ENCODE measurements around the gene PTBP3. TPM values are rescaled to one million over a fixed set of nuclear protein-coding genes. Genes with fewer than 3 reads are reported as not detected.

Gene PTBP3
- total and polyA plus RNA-seq, 2 of the 13 experiments (the other 11 are each of a cell fraction or from before 2014, with no cell fraction given): 52.8 to 61.1 TPM

GRCh38 chr9:112341730-112342129, 8.3 kb upstream of the PTBP3 start:
- no peaks in the 10 kb centered on the region for H3K36me3 ChIP-seq (replicated peaks in 1 of 2; ENCODE audit: control insufficient read depth in 1 of 2, insufficient read depth in 2 of 2, low read length in 2 of 2)
- peaks cover 48% of the 10 kb centered on the region for H3K4me1 ChIP-seq (ENCODE audit: insufficient read depth, low read length)
- intact Hi-C loops (cut with micrococcal nuclease; ENCODE audit: unreplicated experiment): no loop called here
- no peaks in the 10 kb centered on the region for H3K9me3 ChIP-seq (ENCODE audit: low read length)
- no peaks in the 10 kb centered on the region for H4K20me1 ChIP-seq (ENCODE audit: insufficient read depth, low read length)
- CTCF ChIA-PET (ENCODE audit: low intra/inter-chr PET ratio, low total read pairs): no interaction called here
- in situ Hi-C loops (cut with HindIII; ENCODE audit: extremely low pct_ligation_motif_present, low pct_unique_long_range_greater_than_20kb): no loop called here
- peak overlapping the region; percentile 50 for H3K27ac ChIP-seq (ENCODE audit: extremely low read length, insufficient read depth, low read length)
- H2AFZ ChIP-seq (ENCODE audit: low read length): no peak overlapping the region
- no peak overlapping the region for H3K9ac ChIP-seq (ENCODE audit: insufficient read depth, low read depth, low read length)
- POLR2A ChIA-PET: interaction anchor here (0.7 to 1.0 kb wide), 2 partner anchors 8 to 165 kb away, joined by 3 to 7 read pairs; partner anchors contain the start of gene PTBP3
- DNase-seq (ENCODE audit: low spot score) (peak; percentile 52), ATAC-seq (peak; percentile 42; the same call in 2 of the 3 replicates), FAIRE-seq (no peak)
- H3K27me3 ChIP-seq (ENCODE audit: control insufficient read depth in 1 of 2, insufficient read depth in 2 of 2, low read length in 2 of 2): no peaks in the 10 kb centered on the region
- no peaks in the 10 kb centered on the region for H3K79me2 ChIP-seq (ENCODE audit: insufficient read depth, low read length)
- BruUV-seq (replicated peaks): no TSS peak
- no peak overlapping the region for H3K4me3 ChIP-seq (replicated peaks in 1 of 3; ENCODE audit: insufficient read depth in 1 of 3, low read depth in 2 of 3, low read length in 3 of 3)
- 0 out of 2 replicates have a peak overlapping the region, but pooled peaks have one; percentile 19 for H3K4me2 ChIP-seq (ENCODE audit: low read depth, low read length)
- TF ChIP-seq ZNF407 (CRISPR knock-in tag; IDR thresholded peaks at IDR 0.05; ENCODE audit: not compliant biosample characterization) (no peak), TEAD3 (CRISPR knock-in tag; optimal IDR thresholded peaks at IDR 0.05; ENCODE audit: borderline replicate concordance) (peak; percentile 74), ZGPAT (CRISPR knock-in tag; IDR thresholded peaks at IDR 0.05) (0 out of 2 replicates have a peak, but pooled peaks have one; percentile 23), SP2 (CRISPR knock-in tag; IDR thresholded peaks at IDR 0.05) (no peak), SAP130 (CRISPR knock-in tag; IDR thresholded peaks at IDR 0.05; ENCODE audit: low read depth) (0 out of 2 replicates have a peak, but pooled peaks have one; percentile 10), ARID5B (CRISPR knock-in tag; IDR thresholded peaks at IDR 0.05) (no peak), FOSL2 (CRISPR knock-in tag; IDR thresholded peaks at IDR 0.05) (peak; percentile 51), MBNL3 (CRISPR knock-in tag; conservative IDR thresholded peaks at IDR 0.05) (no peak), TBX3 (IDR thresholded peaks at IDR 0.05; ENCODE audit: borderline replicate concordance) (peak; percentile 25; the same call in 1 of the 2 replicates), TBX2 (CRISPR knock-in tag; IDR thresholded peaks at IDR 0.05; ENCODE audit: borderline replicate concordance) (0 out of 2 replicates have a peak, but pooled peaks have one; percentile 33), LCORL (IDR thresholded peaks at IDR 0.05) (peak; percentile 38; the same call in 1 of the 2 replicates), LCORL (CRISPR knock-in tag; IDR thresholded peaks at IDR 0.05) (0 out of 2 replicates have a peak, but pooled peaks have one; percentile 31)
